PFSK-1 (cell line): ENCODE data around the gene OR52R1.

Source experiments
- FOXP2 ChIP-seq: optimal IDR thresholded peaks from 2 replicates; pipeline ENCODE3; 2011; ENCODE audit warnings: borderline replicate concordance, control low read depth, inconsistent platforms; ENCODE audit not compliant: insufficient read depth; ENCODE audit errors: extremely low read length, extremely low read depth
- POLR2AphosphoS5 ChIP-seq: IDR thresholded peaks from 2 replicates; pipeline ENCODE4 v1.6.1; 2012; ENCODE audit warnings: low read depth, mild to moderate bottlenecking, control low read depth, low read length, moderate library complexity
- REST ChIP-seq, 2 experiments: IDR thresholded peaks; 2 replicates each; pipeline versions ENCODE4 v1.6.1 to v1.8.0; 2011 to 2012; ENCODE audit warnings: low read depth in 2 of 2, low read length in 2 of 2, control low read depth in 1 of 2, inconsistent platforms in 1 of 2, mild to moderate bottlenecking in 1 of 2, moderate library complexity in 1 of 2; ENCODE audit not compliant: insufficient read depth in 1 of 2
- SIN3A ChIP-seq: IDR thresholded peaks from 2 replicates; pipeline ENCODE4 v1.6.1; 2012; ENCODE audit warnings: mild to moderate bottlenecking, low read length, moderate library complexity, borderline replicate concordance; ENCODE audit not compliant: insufficient read depth
- TAF1 ChIP-seq: IDR thresholded peaks from 2 replicates; pipeline ENCODE4 v1.6.1; 2012; ENCODE audit warnings: low read length, control low read depth, borderline replicate concordance; ENCODE audit not compliant: insufficient read depth

- TF ChIP-seq REST (IDR thresholded peaks at IDR 0.05; ENCODE audit: insufficient read depth in 1 of 2, low read depth in 2 of 2, low read length in 2 of 2) (no peak), TAF1 (no peak), POLR2AphosphoS5 (no peak), SIN3A (no peak), FOXP2 (no peak)
Observed at GRCh38 chr11:4826425-4826824, 22.2 kb upstream of the OR52R1 start.
